GM18873 (cell line): ENCODE measurements around the gene TIGD1.

Source experiments
- ATAC-seq: cut with Tn5 transposase; IDR thresholded peaks from one replicate; pipeline ENCODE4 v1.9.1; 2021; ENCODE audit warnings: mild to moderate bottlenecking, moderate library complexity, moderate number of reproducible peaks; ENCODE audit not compliant: unreplicated experiment, low FRiP score

The TIGD1 gene

DNA sequence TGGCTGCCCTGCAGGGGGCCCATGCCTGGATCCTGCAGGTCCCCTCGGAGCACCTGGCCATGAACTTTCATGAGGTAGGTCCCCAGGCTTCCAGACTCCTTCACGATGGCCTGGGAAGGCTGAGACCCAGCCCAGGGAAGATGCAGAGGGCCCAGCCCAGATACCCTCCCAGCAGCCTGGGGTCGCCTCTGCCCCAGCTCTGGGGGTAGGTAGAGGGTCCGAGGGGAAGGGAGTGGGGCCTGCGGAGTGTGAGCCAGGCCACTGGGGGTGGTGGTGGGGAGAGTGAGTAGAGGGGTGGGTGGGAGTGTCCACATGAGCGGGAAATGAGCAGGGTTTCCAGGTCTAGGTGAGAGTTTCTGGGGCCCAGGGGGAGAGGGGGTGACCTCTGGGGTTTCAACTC is 25.6 kb downstream of the TIGD1 start:
- ATAC-seq: no peak

DNA sequence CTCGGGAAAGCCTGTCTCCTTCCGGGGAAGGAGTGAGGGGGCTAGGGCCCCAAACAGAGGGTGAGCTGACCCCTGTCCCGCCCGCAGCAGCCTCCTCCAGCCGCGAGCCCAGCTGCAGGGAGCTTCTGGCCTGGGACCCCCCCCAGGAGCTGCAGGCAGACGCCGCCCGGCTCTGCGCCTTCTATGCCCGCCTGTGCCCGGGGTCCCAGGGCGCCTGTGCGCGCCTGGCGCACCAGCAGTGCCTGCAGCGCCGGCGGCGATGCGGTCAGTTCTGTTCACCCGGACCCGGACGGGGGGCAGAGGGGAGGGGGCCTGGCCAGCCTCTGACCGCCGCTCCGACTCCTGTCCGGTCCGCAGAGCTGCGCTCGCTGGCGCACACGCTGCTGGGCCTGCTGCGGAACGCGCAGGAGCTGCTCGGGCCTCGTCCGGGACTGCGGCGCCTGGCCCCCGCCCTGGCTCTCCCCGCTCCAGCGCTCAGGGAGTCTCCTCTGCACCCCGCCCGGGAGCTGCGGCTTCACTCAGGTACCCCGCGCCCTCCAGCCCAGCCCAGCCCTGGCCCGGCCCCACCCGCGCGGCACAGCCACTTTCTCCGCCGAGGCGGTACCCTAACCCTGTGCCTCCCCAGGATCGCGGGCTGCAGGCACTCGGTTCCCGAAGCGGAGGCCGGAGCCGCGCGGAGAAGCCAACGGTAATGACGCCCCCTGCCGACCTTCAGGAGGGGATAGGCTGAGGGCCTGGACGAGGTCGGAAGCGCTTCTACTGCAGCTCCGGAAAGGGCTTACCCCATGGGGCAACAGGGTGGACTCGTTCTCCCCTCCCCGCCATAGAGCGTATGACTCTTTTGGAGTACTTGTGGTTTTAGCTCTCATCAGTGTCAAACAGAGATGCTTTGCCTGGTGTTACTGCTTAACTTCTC is 26.4 kb downstream of the TIGD1 start:
- no peak for ATAC-seq

DNA sequence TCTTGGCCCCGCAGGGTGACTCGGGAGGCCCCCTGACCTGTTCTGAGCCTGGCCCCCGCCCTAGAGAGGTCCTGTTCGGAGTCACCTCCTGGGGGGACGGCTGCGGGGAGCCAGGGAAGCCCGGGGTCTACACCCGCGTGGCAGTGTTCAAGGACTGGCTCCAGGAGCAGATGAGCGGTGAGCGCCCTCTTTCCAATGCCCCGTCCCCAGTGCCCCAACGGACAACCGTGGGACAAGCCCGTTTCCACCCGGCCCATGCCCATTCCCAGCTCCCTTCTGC is 27.0 kb downstream of the TIGD1 start:
- no peak for ATAC-seq

DNA sequence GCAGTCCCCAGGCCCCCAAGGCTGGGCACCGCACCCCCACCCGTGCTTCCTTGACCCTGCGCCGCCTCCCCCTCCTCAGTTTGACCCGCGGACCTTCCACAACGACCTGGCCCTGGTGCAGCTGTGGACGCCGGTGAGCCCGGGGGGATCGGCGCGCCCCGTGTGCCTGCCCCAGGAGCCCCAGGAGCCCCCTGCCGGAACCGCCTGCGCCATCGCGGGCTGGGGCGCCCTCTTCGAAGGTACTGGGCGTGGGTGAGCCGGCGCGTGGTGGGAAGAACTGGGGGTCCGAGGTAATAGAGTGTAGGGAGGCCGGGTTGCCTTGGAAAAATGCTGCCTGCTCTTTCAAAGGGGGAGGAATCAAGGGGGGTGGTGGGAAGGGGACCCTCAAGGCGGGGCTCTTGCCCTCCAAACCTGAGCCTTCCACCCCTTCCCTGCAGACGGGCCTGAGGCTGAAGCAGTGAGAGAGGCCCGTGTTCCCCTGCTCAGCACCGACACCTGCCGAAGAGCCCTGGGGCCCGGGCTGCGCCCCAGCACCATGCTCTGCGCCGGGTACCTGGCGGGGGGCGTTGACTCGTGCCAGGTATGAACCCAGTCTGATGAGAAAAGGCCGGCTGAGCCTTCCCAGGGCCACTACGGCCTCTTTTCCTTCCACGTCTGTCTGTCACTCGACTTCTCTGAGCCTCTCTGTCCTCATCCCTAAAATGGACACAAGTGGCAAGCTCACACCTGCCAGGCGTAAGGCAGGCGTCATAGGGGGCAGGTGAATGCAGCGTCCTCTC is 27.5 kb downstream of the TIGD1 start:
- ATAC-seq: no peak

DNA sequence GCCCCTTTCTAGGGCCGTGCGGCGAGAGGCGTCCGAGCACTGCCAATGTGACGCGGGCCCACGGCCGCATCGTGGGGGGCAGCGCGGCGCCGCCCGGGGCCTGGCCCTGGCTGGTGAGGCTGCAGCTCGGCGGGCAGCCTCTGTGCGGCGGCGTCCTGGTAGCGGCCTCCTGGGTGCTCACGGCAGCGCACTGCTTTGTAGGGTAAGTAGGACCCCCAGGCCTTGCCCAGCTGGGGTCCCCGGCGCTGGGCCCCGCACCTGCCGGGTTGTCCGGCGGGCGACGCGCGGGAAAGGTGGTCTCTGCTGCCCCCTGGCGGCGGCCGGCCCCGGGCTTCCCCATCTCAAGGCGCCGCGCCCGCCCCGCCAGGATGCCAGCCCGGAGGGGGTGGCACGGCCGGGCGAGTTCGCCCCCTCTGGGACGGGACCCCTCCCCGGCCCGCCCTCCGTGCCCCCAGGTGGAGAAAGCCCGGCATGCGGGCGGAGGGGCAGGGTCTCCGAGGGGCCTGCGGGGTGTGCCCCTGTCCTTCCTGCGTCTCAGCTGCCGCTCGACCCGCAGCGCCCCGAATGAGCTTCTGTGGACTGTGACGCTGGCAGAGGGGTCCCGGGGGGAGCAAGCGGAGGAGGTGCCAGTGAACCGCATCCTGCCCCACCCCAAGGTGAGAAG is 28.3 kb downstream of the TIGD1 start:
- ATAC-seq: no peak

DNA sequence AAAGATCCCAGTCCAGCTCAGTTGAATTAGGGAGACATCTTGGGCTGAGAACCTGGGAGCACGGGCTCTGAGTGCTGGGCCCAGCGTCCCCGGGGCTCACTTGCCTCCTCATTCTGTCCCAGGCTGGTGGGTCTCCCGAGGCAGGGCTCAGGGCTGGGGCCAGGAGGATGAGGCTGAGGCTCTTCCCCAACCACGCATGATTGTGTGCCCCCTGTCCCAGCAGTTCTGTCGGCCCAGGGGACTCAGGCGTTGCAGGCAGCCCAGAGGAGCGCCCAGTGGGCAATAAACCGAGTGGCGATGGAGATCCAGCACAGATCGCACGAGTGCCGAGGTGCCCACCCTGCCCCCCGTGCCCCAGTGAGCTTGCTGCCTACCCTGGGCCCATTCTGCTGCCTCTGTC is 29.3 kb downstream of the TIGD1 start:
- ATAC-seq: no peak

DNA sequence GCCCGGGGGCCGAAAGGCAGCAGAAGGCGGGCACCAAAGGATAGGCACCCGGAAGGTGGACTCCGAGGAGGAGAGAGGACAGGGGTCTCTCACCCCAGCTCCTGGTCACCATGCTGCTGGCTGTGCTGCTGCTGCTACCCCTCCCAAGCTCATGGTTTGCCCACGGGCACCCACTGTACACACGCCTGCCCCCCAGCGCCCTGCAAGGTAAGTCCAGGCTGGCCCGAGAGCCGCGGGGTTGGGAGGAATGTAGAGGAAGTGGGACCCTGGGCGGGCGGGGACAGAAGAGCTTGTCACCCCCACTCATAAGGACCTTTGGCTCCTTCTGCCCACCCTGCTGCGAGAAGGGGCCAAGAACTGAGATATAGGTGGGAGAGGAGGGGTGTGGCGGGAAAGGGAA is 29.9 kb downstream of the TIGD1 start:
- no peak for ATAC-seq

DNA sequence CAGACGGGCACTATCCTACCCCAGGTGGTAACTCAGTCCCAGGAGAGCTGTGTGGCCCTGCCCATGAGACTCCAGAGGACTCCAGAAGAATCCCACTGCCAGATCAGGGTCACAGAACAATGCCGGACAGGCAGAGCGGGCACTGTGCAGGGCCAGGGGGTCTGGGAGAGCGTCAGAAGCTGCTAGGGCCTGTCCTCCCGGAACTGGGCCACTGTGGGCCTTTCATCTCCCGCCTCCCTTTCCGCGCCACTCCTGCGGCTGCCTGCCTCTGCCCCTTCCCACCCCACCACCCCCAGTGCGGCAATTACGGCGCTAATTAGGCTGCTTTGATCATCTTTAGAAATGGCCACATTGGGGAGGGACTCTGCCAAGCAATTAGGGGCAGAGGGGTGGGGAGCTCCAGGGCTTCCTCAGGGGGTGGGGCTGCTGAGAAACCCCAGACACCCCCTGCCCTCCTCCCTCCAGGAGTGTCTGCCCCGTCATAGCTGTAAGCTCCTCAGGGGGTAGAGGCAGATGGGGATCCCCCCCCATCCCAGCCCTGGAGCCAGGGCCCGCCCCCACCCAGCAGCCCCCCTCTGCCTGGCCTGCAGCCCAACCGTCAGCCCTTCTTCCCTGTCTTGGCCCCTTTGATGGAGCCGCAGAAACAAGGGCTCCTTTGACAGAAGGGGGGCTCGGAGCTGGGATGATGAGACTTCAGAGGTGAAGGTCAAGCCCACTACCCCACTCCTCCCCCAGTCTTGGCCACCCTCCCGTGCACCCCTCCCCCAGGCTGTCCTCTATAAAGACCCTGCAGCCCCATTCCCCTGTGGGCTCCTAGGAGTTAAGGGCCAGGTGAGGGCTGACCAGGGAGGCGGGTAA is 30.5 kb downstream of the TIGD1 start, which contains the start of gene PRSS56:
Gene PRSS56, plus strand, starts transcription at position 808 of the 858 bp plus-strand sequence. CDS start 211 bp downstream, outside the sequence.
- no peak for ATAC-seq

DNA sequence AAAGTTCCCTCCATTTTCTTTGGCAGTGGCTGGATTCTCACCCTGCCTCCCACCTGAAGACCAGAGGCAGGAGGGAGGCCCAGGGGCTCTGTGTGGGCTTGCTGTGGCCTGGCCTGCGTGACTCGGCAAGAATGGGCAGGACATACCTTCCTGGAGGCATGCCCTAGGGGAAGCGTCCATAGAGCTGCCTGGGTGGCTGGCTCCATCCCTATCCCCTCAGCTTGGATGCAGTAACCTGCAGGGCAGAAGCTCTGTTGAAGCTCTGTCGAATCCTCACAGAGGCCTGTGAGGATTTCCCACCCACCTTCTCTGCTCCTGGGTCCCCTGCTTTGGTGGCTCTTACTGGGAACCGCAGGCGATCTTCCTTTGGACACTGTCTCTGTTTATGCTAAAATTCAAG is 31.5 kb downstream of the TIGD1 start:
- no peak for ATAC-seq

DNA sequence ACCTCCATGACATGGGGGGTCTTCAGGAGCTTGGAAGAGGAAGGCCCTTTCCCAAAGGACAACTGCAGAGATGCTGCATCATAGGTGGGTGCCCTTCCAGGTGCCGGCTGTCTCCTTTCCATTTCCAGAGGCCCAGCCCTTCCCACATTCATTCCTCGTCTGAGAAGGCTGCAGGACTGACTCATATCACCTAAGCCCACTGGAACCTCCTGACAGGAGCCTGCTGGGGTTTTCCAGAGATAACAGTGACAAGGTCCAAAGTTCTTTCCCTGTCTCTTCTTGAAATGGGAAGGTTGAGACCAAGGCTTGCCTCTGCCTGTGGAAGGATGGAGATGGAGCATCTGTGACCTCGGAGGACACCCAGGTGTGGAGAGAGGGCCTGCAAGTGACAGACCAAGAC is 33.8 kb downstream of the TIGD1 start:
- ATAC-seq: no peak

DNA sequence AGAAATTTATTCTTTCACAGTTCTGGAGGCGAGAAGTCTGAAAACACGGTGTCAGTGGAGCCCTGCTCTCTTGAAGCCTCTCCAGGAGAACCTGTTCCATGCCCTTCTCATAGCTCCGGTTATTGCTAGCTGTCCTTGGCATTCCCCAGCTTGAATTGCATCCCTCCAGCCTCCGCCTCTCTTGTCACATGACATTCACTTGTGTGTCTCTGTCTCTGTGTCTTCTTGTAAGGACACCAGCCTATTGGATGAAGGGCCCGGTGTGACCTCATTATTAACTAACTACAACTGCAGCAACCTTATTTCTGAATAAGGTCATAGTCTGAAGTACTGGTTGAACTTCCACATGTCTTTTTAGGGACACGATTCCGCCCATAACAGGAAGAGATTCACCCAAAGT is 34.7 kb downstream of the TIGD1 start:
- ATAC-seq: no peak

DNA sequence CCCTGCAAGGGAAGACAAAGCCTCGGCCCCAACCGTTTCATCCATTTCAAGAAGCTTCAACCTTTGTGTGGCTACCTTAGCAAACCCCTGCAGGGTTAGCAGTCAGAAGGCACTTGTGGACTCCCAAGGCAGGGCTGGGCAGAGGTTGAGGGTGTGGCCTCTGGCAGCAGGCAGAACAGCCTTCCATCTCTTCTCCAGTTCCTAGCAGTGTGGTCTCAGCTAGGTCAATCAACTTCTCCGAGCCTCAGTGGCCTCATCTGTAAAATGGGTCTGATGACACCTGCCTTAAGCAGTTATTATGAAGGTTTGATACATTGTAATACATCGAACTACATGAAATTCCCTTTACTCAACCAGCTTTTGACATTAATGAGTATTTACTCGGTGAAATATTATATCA is 37.0 kb downstream of the TIGD1 start:
- ATAC-seq: no peak

DNA sequence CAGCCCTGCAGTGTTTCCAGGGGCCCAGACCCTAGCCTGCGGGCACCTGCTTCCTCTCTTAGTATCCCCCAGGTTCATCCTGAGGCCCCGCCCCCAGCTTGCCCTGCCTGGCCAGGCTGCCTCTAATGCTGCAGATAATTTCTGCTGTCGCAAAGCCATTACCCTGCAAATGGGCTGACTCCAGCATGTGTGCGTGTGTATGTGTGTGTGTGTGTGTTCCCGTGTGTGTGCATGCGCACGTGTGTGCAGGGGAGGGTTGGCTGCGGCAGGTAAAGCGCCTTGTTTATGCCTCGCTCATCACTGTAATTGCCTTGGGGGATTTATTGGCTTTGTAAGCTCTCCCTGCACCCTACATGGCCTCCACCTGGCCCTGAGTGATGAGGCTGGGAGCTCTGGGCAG is 37.8 kb downstream of the TIGD1 start:
- no peak for ATAC-seq

DNA sequence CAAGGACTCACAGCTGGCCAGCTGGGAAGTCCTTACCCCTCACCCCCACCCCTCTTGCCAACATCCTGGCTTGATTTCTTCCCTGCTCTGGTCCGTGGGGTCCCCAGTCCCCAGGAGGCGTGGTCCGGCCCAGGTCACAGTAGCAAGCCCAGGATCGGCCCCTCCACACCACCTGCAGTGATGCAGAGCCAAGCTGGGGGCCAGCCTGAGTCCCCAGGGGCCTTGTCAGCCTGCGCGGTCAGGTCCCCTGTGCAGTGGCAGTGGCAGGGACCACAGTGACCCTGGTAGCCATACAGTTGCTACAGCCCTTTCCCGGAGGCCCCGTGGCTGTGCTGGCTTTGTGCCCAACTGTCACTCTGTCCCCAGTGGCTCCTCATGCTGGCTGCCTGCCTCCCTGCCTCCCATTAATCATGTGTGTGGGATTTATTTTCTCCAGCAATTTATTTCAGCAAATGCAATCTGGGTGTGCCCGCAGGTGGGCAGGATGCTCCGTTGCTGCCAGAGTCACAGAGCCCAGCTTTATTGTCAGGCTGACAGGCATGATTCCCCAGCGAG is 38.9 kb downstream of the TIGD1 start:
- ATAC-seq: no peak

DNA sequence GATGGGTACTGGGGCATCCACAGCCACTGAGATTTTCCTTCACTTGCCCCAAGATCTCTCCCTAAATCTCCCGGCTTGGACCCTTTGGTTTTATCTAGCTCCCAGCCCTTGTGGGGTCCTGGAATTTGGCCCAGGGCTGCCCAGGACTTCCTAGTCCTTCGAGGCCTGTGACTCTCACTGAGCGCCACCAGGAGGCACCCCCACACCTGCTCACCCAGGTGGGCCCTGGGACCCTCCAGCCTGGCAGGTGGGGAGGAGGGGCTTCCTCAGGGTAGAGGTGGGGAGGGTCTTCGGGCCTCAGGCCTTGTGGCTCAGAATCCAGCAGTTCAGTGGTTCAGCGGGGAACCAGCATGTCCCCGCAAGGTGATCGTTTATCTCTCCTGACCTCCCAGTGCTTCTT is 42.1 kb downstream of the TIGD1 start:
- no peak for ATAC-seq

DNA sequence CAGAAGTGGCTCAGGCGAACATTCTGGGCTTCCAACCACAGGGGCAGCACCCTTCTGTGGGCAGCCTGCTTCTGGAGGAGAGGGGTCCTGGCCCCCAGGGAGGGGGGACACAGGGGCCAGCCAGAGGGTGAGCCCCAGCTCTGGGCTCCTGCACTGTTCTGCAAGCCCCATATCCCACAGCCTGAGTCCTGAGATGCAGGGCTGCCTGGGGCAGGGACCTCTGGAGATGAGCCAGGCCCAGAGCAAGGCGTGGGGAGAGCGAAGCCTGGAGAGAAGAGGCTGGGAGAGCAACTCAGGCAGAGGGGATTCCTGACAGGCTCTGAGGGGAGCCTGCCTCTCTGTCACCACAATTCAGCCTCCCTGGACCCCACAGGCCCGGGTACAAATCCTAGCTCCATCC is 43.6 kb downstream of the TIGD1 start:
- ATAC-seq: no peak

DNA sequence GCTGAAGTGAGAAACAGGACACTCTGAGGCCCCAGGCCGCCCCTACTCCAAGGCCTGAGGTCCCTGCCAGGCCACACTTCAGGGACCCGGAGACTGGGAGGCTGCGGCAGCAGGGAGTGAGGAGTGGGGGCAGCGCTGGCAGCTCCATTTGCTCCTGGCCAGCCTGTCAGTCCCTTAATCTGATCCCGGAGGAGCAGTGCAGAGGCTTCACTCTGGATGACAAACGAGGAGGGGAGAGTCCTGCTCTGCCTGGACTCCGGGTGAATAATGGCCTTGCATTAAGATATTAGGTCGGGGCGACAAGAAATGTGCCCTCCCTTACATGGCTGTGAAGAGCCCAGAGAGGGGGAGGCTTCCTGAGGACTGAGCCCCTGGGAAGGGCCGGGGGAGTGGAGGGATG is 44.5 kb downstream of the TIGD1 start:
- no peak for ATAC-seq

DNA sequence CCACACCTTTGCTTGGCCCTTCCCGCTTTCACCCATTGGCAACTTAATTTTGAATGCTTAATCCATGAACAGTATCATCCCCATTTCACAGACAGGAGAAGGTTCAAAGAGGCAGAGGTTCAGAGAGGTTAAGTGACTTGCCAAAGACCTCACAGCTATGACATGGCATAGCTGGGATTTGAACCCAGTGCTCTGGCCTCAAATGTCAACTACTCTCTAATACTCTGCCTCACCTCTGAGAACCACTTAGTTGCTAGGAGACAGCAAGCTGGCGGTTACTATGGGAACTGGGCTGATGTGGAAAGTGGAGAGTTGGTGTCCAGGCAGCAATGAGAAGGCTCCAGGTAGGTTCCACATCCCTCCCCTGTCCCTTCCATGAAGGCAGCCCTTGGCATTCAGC is 45.9 kb downstream of the TIGD1 start:
- no peak for ATAC-seq

DNA sequence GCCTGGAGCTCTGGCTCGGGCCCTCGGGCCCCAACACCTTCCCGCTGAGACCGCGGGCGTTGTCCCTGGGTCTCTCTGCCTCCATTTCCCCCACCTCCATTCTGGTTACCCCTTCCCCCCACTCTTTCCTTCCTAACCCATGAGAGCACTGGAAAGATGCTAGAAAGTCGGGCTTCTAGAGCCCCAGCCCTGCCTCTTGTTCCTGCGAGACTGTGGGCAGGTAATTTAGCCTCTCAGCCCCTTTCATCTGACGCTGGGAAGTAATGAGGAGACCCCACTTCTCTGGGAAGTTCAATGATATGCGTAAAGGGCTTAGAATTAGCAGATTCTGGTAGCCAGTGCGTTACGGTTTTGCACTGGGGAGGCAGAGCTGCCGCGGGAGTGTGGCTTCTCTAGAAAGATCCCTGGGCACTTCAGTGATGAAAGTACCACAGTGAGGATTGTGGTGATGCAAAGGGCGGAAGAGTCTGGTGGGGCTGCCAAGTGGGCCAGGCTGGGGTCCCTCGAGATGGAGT is 46.5 kb downstream of the TIGD1 start:
- ATAC-seq: no peak
